ENCODE data around the gene CBX4. TPM values are rescaled to one million over a fixed set of nuclear protein-coding genes. Genes with fewer than 3 reads are reported as not detected.

The CBX4 gene
- polyA plus RNA-seq, 4 donors = 5.4 to 50.4 (median 10.7) TPM

DNA sequence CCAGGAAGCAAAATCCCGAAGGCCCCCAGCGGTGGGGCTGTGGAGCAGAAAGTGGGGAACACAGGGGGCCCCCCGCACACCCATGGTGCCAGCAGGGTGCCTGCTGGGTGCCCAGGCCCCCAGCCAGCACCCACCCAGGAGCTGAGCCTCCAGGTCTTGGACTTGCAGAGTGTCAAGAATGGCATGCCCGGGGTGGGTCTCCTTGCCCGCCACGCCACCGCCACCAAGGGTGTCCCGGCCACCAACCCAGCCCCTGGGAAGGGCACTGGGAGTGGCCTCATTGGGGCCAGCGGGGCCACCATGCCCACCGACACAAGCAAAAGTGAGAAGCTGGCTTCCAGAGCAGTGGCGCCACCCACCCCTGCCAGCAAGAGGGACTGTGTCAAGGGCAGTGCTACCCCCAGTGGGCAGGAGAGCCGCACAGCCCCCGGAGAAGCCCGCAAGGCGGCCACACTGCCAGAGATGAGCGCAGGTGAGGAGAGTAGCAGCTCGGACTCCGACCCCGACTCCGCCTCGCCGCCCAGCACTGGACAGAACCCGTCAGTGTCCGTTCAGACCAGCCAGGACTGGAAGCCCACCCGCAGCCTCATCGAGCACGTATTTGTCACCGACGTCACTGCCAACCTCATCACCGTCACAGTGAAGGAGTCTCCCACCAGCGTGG, 54.8 kb downstream of the CBX4 start:
- DNase-seq (no peak), FAIRE-seq (no peak)
- Histone ChIP-seq H3K36me3 (ENCODE audit: control insufficient read depth in 3 of 3, insufficient read depth in 2 of 3, low read depth in 1 of 3, low read length in 3 of 3) (peaks cover 0 to 65% (median 0%) of the 10 kb centered on the region in 3 donors), H3K4me3 (ENCODE audit: low read depth in 1 of 3, low read length in 3 of 3) (no peak overlapping the region), H3K4me1 (ENCODE audit: control insufficient read depth in 3 of 3, insufficient read depth in 2 of 3, low read depth in 1 of 3, low read length in 2 of 3) (peaks cover 0 to 13% (median 0%) of the 10 kb centered on the region in 3 donors), H3K27me3 (ENCODE audit: control insufficient read depth in 3 of 3, insufficient read depth in 3 of 3, low read length in 3 of 3) (peaks cover 3 to 18% (median 17%) of the 10 kb centered on the region in 3 donors), H3K9me3 (ENCODE audit: control insufficient read depth in 2 of 2, insufficient read depth in 1 of 2, low read depth in 1 of 2, low read length in 1 of 2) (peaks cover 0 to 3% of the 10 kb centered on the region in 2 donors), H3K27ac (ENCODE audit: low read depth in 1 of 3, low read length in 2 of 3) (no peak overlapping the region)
- WGBS, 3 donors = 84 to 94% (median 92%) methylated on average over 27 to 31 of the region's 31 CpGs

DNA sequence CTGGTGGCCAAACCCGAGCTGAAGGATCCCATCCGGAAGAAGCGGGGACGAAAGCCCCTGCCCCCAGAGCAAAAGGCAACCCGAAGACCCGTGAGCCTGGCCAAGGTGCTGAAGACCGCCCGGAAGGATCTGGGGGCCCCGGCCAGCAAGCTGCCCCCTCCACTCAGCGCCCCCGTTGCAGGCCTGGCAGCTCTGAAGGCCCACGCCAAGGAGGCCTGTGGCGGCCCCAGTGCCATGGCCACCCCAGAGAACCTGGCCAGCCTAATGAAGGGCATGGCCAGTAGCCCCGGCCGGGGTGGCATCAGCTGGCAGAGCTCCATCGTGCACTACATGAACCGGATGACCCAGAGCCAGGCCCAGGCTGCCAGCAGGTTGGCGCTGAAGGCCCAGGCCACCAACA, 55.3 kb downstream of the CBX4 start:
- Histone ChIP-seq H3K4me1 (ENCODE audit: control insufficient read depth in 3 of 3, insufficient read depth in 2 of 3, low read depth in 1 of 3, low read length in 2 of 3) (peaks cover 0 to 19% (median 0%) of the 10 kb centered on the region in 3 donors), H3K27me3 (ENCODE audit: control insufficient read depth in 3 of 3, insufficient read depth in 3 of 3, low read length in 3 of 3) (peaks cover 3 to 16% (median 12%) of the 10 kb centered on the region in 3 donors), H3K27ac (ENCODE audit: low read depth in 1 of 3, low read length in 2 of 3) (no peak overlapping the region), H3K36me3 (ENCODE audit: control insufficient read depth in 3 of 3, insufficient read depth in 2 of 3, low read depth in 1 of 3, low read length in 3 of 3) (peaks cover 0 to 65% (median 0%) of the 10 kb centered on the region in 3 donors), H3K9me3 (ENCODE audit: control insufficient read depth in 2 of 2, insufficient read depth in 1 of 2, low read depth in 1 of 2, low read length in 1 of 2) (no peaks in the 10 kb centered on the region), H3K4me3 (ENCODE audit: low read depth in 1 of 3, low read length in 3 of 3) (no peak overlapping the region)
- FAIRE-seq (no peak), DNase-seq (no peak)
- WGBS, 3 donors = 88 to 95% (median 94%) methylated on average over 18 of the region's 18 CpGs

Other genes starting within 250 kb of the CBX4 start
- gene RBFOX3, start 228.4 kb downstream of the CBX4 start, polyA plus RNA-seq = 1 to 10 TPM in 1 of 4 donors, under 1 TPM in 1, not detected in 2; 0.31 to 1.5 TPM
- gene ENPP7, start 108.5 kb downstream of the CBX4 start, polyA plus RNA-seq = 100 to 1,000 TPM in 3 of 4 donors, 10 to 100 TPM in 1; 15.3 to 197 (median 116) TPM
- gene CBX2, start 61.3 kb downstream of the CBX4 start, polyA plus RNA-seq = 10 to 100 TPM in 1 of 4 donors, 1 to 10 TPM in 2, under 1 TPM in 1; 0.22 to 12.0 (median 2.1) TPM
- 1 to 10 TPM; 2.7 to 10.0 (median 5.3) TPM for gene CBX8, start 42.4 kb downstream of the CBX4 start, polyA plus RNA-seq
- 10 to 100 TPM in 2 of 4 donors, 1 to 10 TPM in 2; 1.6 to 30.6 (median 15.2) TPM for gene TBC1D16, start 196.4 kb upstream of the CBX4 start, polyA plus RNA-seq
- gene CCDC40, start 197.2 kb upstream of the CBX4 start, polyA plus RNA-seq = 1 to 10 TPM in 2 of 4 donors, under 1 TPM in 2; 0.45 to 3.8 (median 1.0) TPM